T-helper 1 cell (primary cell): ENCODE measurements around the gene MMP25.

Source experiments
- DNase-seq, 5 donors: peaks; one replicate each; pipeline ENCODE4 v3.0.0-alpha.2; 2012 to 2020
- total RNA-seq, 4 donors: gene quantifications; one replicate each; lab custom pipeline; 2026; lab: John Stamatoyannopoulos, UW

MMP25 gene
- 1.8 to 6.4 (median 3.3) reads per million in 4 donors for total RNA-seq

DNA sequence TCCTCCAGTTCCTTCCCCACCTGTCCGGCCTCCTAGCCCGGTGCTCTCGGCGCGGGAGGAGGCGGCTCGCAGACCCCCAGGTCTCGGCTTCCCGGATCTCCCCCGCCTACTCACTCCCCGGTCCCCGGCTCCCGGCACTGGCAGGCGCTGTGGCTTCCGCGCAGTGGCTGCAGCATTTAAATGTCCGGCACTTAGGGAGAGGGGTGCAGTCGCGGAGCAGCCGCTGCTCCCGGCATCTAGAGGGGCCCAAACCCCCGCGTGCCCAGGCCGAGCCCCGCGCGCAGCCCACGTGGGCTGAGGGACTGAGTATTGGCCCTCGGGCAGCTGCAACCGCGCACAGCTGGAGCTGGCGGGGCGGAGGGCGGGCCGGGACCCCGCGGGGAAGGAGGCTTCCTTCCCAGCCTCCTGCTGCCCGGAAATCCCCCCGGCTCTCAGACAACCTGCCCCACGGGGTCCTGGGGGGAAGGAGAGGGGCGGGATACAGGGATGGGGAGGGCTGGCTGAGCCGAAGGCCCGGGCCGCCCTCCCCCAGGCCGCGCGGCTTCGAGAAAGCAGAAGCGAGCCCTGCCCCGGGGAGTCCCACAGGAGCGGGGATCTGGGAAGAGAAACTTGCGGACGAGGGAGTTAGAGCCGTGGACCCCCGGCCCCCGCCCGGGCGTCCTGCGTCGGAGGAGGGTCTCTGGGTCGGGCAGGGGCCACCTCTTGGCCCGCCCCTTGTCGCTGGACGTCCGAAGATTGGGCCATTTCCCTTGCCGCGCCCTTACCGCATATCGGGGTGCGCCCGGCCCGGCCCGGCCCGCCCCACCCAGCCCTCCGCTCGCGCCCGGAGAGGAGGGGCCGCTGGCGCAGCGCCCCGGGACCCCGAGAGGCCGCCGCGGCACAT lies at the start of gene MMP25:
Gene MMP25 (plus strand): TSS at position 804 of the 883 bp plus-strand sequence. CDS start 357 bp downstream, outside the sequence.
- peak in 1 of 5 donors; percentile 39 for DNase-seq

DNA sequence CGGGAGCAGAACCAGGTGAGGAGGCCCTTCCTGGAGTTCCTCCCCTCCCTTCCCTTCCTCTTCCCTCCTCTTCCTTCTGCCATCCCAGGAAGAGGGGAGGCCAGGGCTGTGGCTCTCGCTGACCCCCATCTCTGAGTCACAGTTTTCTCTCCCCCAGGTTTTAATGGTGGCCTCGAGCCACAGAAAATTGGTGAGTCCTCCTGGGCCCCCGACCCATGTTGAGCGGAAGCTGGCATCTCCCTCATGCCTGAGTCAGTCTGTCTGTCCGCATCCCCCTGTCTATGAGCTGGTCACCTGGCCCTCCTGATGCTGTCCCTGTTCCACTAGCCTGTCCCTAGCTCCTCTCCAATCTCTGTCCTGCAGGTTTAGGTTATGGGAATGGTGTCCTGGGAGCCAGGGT lies 46.4 kb upstream of the MMP25 start:
- DNase-seq = no peak

DNA sequence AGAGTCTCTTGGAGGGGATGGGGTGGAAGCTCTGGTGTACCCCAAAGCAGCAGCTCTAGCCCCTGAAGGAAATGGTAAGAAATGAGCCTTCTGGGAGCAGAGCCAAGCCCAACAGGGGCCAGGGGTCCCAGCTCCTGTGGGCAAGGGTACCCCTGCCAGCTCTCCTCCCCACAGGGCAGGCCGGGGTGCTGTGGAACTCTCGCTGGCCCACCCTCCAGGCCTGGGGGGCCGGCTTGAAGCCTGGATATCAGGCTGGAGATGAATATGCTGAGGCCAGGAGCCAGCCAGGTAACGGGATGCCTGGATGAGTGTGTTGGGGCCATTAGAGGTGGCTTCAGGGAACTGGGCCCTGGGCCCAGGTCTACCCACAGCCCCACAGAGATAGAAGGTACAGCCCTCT lies 45.8 kb upstream of the MMP25 start:
- no peak for DNase-seq

GRCh38 chr16:3001316-3001715 lies 45.0 kb upstream of the MMP25 start:
- DNase-seq = no peak

DNA sequence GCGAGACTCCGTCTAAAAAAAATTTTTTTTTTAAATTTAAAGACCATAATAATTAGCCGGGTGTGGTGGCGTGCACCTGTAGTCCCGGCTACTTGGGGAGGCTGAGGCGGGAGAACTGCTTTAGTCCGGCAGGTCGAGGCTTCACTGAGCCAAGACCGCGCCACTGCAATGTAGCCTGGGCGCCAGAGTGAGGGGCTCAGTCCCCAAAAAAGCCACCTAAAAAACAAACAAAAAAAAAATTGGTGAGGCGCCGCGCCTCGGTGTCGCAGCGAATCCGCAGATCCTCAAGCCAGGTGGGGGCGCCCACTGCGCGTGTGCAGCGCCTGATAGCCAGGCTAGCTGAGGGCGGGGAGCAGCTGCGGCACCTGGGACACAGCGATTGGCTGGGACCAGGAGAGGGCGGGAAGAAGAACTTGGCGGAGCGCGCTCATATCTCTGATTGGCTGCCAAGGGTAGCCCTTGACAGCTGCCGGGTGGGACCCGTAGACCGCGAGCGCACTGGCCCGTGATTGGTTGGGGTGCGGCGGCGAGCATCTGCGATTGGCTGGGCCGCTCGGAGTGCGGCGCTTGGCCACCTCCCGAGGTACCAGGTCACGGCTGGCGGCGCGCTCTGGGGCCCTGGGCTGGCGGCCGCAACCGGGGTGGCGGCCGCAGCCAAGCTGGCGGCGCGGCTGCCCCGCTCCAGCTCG lies 42.6 kb upstream of the MMP25 start:
- peak; percentile 94 to 99 (median 95) for DNase-seq

DNA sequence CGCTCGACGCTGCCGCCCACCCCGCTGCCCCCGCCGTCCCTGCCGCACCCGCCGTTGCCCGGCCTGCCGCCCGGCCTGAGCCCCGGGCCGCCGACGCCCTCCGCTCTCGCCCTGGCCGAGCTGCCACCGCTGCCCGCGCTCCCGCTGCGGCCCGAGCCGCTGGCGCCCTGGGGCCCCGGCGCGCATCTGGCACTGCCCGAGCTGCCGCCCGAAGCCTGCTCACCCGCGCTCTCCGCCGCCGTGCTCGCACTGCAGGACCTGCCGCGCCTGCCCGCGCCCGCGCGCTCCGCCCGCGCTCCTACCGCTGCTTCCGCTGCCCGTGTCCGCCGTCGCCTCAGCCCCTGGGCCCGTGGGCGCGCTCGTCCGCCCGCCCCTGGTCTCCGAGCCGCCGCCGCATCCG lies 42.0 kb upstream of the MMP25 start:
- DNase-seq = no peak

GRCh38 chr16:3004781-3005284 lies 41.5 kb upstream of the MMP25 start:
- DNase-seq = no peak

- DNase-seq = no peak
Observed at GRCh38 chr16:3007059-3007956, 39.1 kb upstream of the MMP25 start.

DNA sequence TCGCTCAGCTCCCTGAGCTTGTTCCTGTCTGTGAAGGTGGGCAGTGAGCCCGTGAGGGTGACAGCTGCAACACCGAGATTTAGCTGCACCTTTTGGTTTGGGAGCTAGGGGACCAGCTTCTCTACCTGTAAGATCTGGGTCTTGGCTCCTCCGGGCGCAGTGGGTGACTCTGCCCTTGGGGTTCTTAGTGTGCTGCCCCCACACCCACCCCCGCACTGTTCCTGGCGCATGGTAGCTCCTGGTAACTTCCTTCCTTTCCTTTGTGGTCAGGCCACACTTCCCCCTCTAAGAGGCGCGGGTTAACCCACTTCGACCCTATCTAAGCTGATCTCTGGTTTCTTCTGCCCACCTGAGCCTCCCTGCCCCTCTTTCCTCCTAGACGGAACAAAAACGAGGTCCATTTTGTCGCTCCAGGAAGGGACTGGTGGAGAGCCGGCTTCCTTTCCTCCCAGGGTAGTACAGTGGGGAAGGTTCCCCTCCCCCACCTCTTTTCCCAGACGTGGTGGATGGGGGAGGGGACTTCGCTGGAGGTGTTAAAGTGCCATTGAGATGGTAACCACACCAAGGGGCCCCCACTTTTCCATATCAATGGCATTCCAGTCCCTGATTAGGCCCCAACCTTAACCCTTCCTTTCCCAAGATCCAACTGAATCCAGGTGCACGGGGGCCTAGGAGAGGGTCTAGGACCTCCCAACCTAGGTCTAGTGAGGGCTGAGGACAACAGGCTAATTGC lies 38.2 kb upstream of the MMP25 start:
- DNase-seq = no peak

GRCh38 chr16:3008690-3009037 lies 37.7 kb upstream of the MMP25 start:
- DNase-seq = no peak

DNA sequence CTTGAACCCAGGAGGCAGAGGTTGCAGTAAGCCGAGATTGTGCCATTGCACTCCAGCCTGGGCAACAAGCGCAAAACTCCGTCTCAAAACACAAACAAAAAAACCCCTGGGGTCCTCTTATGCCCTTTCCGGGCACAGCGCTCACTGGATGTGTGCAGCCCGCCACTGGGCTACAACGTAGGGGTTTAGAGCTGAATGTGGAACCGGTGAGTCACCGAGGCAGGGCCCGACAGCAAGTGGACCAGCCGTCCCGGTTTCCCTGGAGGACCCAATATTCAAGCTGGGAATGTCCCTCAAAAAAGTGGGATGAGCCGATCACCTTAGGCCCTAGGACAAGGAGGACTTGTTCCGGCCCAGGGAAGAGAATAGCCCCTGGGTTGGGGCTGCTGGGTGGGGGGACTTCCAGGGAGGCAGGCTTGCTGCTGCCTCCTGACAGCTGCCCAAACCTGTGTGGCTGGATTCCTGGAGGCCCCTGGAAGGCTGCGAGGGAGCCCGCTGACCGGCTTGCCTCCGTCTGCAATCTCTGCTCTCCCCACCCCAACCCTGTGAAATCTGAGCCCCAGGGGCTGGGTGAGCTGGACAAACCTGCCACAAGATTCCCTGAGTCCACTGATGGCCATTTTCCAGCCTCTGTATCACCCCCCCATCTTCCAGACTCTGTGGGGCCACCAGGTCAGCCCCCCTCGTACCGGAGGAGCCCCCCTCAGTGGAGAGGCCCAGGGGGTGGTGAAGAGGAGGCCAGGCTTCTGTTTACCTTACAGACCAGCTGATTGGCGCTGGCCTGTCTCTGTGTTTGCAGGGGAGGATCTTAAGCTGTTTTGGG lies 36.6 kb upstream of the MMP25 start:
- no peak for DNase-seq

DNA sequence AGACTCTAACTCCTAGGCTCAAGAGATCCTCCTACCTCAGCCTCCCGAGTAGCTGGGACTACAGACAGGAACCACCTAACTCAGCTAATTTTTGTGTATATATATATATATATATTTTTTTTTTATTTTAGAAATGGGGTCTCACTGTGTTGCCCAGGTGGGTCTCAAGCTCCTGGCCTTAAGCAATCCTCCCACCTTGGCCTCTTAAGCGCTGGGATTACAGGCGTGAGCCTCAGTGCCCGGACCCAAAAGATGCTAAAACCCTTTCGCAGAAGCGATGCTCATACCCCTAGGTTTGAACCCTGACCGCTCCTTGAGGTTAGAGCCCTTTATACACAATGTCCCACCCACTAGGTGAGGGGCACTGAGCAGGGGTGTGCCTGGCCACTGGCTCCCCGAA lies 35.9 kb upstream of the MMP25 start:
- DNase-seq = no peak

DNA sequence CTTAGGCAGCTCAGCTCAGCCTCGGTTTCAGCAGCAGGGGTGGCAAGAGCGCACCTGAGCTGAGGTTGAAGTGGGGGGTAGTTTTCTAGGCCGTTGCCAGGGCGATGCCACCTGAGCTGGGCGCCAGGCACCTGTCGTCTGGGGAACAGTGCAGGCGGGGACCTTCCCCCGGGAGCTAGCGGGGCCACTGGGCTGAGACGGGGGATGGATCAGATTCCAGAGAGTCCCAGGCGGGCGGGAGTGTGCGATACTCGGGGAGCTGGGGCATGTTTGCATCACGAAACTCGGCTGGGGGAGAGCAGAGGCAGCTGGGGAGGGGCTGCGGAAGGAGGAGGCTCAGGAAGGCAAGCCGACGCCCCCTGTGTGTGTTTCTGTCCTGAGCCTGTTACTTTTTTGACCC lies 34.1 kb upstream of the MMP25 start:
- no peak for DNase-seq

DNA sequence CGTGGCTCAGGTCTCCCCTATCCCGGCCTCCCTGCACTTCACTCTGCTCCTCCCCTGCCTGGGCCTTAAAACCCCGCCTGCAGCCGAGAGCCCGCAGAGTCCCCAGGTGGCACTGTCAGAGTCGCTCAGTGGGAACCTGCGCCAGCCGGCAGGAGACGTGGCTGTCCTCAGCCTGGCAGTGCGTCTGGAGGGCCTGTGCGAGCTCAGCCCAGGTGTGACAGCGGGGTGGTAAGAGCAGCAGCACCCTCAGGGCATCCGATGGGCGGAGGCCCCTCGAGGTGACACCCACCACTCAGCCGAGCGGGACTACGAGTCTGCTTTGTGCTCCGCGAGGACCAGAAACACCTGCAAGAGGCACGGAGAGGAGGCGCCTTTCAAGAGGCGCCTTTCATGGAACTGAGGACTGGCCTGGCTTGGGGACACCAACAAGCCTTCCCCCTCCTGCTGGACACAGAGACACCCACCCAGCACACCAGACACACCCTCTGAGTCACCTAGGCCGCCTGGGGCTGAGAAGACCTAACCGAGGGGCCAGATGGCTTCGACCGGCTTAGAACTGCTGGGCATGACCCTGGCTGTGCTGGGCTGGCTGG lies 33.4 kb upstream of the MMP25 start, which contains the start of gene CLDN9:
Gene CLDN9 (plus strand): TSS at position 96 of the 593 bp plus-strand sequence. CDS start 440 bp downstream, at position 536.
- no peak for DNase-seq

- no peak for DNase-seq
Observed at GRCh38 chr16:3013491-3013951, 32.8 kb upstream of the MMP25 start.

- no peak for DNase-seq
Observed at GRCh38 chr16:3013998-3014690, 32.2 kb upstream of the MMP25 start.

DNA sequence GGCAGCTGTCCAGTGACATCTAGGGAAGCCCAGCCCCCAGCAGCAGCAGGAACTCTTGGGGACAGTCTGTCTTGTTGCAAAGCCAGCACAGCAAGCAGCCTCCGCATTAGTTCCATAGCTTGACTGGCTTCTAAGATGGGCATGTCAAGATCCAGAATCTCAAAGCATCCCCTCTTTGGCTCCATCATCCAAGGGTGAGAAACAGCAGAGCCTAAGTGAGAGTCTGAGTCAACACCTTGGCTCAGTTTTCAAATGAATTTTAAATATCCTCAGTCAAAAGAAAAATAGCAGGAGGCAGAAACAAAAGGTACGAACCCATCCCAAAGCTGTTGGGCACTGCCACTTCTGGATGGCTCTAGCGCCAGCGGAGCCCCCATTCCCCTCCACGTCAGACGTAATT lies 31.4 kb upstream of the MMP25 start:
- no peak for DNase-seq

GRCh38 chr16:3015865-3016521 lies 30.4 kb upstream of the MMP25 start:
- no peak for DNase-seq

DNA sequence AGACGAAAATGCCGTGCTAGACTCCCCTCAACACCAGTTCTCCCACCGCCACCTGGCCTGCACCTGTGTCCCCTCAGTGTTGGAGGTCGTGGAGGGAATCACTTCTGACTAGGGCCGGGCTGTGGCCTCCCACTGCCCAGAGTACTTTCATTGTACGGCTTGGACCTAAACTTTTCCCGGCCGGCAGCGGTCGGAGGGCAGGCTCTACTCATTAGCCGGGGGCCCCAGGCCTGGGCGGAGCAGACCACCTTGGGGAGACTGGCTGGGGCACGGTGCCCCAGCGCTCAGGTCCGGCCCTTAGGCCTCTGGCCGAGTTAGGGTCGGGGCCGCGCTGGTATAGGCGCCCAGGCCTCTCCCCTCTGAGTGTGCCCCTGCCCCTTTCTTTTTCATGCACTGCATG lies 29.0 kb upstream of the MMP25 start:
- no peak for DNase-seq
